Transverse colon (tissue), 4 donors: Measurements from ENCODE around the gene ISOC1. TPM values are rescaled to one million over a fixed set of nuclear protein-coding genes. Genes with fewer than 3 reads are reported as not detected.

ENCODE experiments used
- DNase-seq: peaks from one replicate; pipeline ENCODE4 v3.0.0-alpha.2; 2019
- H3K27ac ChIP-seq, 4 donors: fragments of 200-600 bp; sonication (generic); 2 replicates each; pipeline ENCODE4 v1.5.1; 2016 to 2018; ENCODE audit warnings: inconsistent platforms in 4 of 4
- H3K27me3 ChIP-seq: fragments of 200-600 bp; sonication (generic); 2 replicates; pipeline ENCODE4 v1.5.1; 2017; ENCODE audit warnings: inconsistent platforms
- H3K36me3 ChIP-seq, 4 donors: fragments of 200-600 bp; sonication (generic); 2 replicates each; pipeline ENCODE4 v1.5.1; 2017 to 2019; ENCODE audit warnings: inconsistent platforms in 4 of 4
- H3K4me1 ChIP-seq, 4 donors: fragments of 200-600 bp; sonication (generic); 2 replicates each; pipeline ENCODE4 v1.5.1; 2017 to 2020; ENCODE audit warnings: inconsistent platforms in 4 of 4
- H3K4me3 ChIP-seq, 4 donors: fragments of 200-600 bp; sonication (generic); 1 replicate in 1 of 4; 2 replicates in 3 of 4; pipeline versions ENCODE4 v1.5.1 to v1.6.1; 2017 to 2019; ENCODE audit warnings: inconsistent platforms in 4 of 4
- H3K9me3 ChIP-seq, 2 donors: fragments of 200-600 bp; sonication (generic); 2 replicates each; pipeline ENCODE4 v1.5.1; 2017 to 2019; ENCODE audit warnings: inconsistent platforms in 2 of 2
- CTCF ChIP-seq, 5 experiments: fragments of 200-600 bp in 3 of 5; fragments of 450-650 bp in 2 of 5; sonication (generic) in 3 of 5; IDR thresholded peaks; 1 replicate in 2 of 5; 2 replicates in 3 of 5; pipeline ENCODE4 v1.5.1; 2016 to 2017; ENCODE audit warnings: antibody characterized with exemption in 5 of 5, inconsistent platforms in 3 of 5, mild to moderate bottlenecking in 2 of 5, moderate library complexity in 1 of 5
- EP300 ChIP-seq: sonication (generic); formaldehyde crosslinking; IDR thresholded peaks from one replicate; pipeline ENCODE4 v1.6.1; 2017; ENCODE audit warnings: antibody characterized with exemption, low read depth
- POLR2A ChIP-seq: fragments of 450-650 bp; IDR thresholded peaks from one replicate; pipeline ENCODE4 v1.6.1; 2016; ENCODE audit warnings: antibody characterized with exemption, mild to moderate bottlenecking, moderate library complexity
- POLR2AphosphoS5 ChIP-seq, 3 donors: sonication (generic); formaldehyde crosslinking; IDR thresholded peaks; one replicate each; pipeline ENCODE4 v1.6.1; 2016; ENCODE audit warnings: antibody characterized with exemption in 3 of 3
- WGBS, 2 donors: methylation state at CpG; one replicate each; pipeline ENCODE4 v1.1.5; 2018; ENCODE audit warnings: low coverage in 1 of 2; 5-methylcytosine and 5-hydroxymethylcytosine counted together
- in situ Hi-C, 4 donors: fragments of 200-750 bp; cut with MboI; loops; one replicate each; pipeline versions ENCODE4 v1.15.0 to v1.15.1; 2017; ENCODE audit warnings: low sequenced_read_pairs in 3 of 4, low pct_ligation_motif_present in 1 of 4, low pct_unique_long_range_greater_than_20kb in 1 of 4
- intact Hi-C: fragments of 100-400 bp; cut with DNase I; formaldehyde crosslinking; loops from one replicate; pipeline ENCODE4 v1.15.1; 2023; ENCODE audit warnings: low total_unique reads
- total RNA-seq, 4 donors: library from RNA; depleted of rRNA; stranded (reverse); fragments of >200 nt; gene quantifications; one replicate each; pipeline ENCODE4 v1.1.0, GENCODE V29; 2016

ISOC1 gene
- total RNA-seq, 4 donors from 2014 or later, result 18.7 to 57.1 (median 32.7) TPM

- Histone ChIP-seq H3K4me1 (no peaks in the 10 kb centered on the region), H3K27ac (no peak overlapping the region), H3K4me3 (no peak overlapping the region), H3K27me3 (no peaks in the 10 kb centered on the region), H3K36me3 (no peaks in the 10 kb centered on the region), H3K9me3 (no peaks in the 10 kb centered on the region)
- DNase-seq, result no peak
- intact Hi-C loops, result no loop called here
- in situ Hi-C loops, result no loop called here
- TF ChIP-seq POLR2A (no peak), POLR2AphosphoS5 (IDR thresholded peaks at IDR 0.05) (no peak), CTCF (IDR thresholded peaks at IDR 0.05) (no peak), EP300 (no peak)
- WGBS, 2 donors, result 84 to 89% methylated on average over 2 of the region's 2 CpGs
These were observed 28.8 kb upstream of the ISOC1 start for GRCh38 chr5:129065721-129066120.

- intact Hi-C loops, result no loop called here
- no peak for DNase-seq
- Histone ChIP-seq H3K4me1 (no peaks in the 10 kb centered on the region), H3K27me3 (no peaks in the 10 kb centered on the region), H3K27ac (no peak overlapping the region), H3K4me3 (no peak overlapping the region), H3K9me3 (no peaks in the 10 kb centered on the region), H3K36me3 (no peaks in the 10 kb centered on the region)
- TF ChIP-seq CTCF (IDR thresholded peaks at IDR 0.05) (no peak), POLR2A (no peak), EP300 (no peak), POLR2AphosphoS5 (IDR thresholded peaks at IDR 0.05) (no peak)
- in situ Hi-C loops, result no loop called here
These were observed 26.8 kb upstream of the ISOC1 start for GRCh38 chr5:129067745-129068144.

DNA sequence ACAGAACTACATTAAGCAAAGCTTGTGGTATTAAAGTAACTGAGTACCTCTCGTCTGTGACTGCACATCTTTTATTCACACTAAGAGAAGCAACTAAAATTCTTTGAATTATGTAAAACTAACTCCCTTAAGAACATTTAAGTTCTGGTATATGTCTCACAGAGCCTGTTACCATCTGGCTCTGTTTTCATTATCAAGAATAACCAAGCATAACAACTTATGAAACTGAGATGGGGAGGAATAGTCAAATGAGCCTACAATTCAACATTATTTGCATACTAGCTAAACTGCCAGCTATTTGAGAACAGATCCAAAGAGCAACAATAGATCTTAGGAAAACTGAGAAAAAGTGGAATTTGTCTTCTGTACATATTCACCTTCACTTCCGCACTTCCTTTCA, 25.3 kb upstream of the ISOC1 start:
- Histone ChIP-seq H3K4me1 (no peaks in the 10 kb centered on the region), H3K27ac (no peak overlapping the region), H3K27me3 (no peaks in the 10 kb centered on the region), H3K4me3 (no peak overlapping the region), H3K36me3 (no peaks in the 10 kb centered on the region), H3K9me3 (no peaks in the 10 kb centered on the region)
- TF ChIP-seq CTCF (IDR thresholded peaks at IDR 0.05) (no peak), POLR2AphosphoS5 (IDR thresholded peaks at IDR 0.05) (no peak), EP300 (no peak), POLR2A (no peak)
- intact Hi-C loops, result no loop called here
- no peak for DNase-seq
- WGBS, 2 donors, result 84 to 94% methylated on average over 2 of the region's 2 CpGs
- in situ Hi-C loops, result no loop called here

DNA sequence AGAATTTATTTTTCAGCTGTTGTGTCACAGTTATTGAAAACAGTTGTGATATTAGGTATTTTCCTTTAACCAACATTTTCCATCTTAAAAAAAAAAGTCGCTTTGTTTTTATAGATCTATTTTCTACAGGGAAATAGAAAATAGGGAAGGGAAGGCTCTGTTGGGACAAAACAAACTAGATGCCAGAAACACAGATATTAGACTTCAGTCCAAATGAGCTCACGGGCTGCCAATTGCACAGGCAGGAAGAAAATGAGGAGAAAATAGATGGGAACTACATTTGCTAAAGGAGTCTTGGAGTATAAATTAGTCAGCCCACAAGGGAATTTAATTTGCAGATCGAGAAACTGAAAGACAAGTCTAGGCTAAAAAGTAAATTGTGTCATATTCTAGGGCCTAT, 21.4 kb upstream of the ISOC1 start:
- Histone ChIP-seq H3K36me3 (no peaks in the 10 kb centered on the region), H3K4me3 (no peak overlapping the region), H3K9me3 (no peaks in the 10 kb centered on the region), H3K27me3 (no peaks in the 10 kb centered on the region), H3K27ac (no peak overlapping the region), H3K4me1 (no peaks in the 10 kb centered on the region)
- WGBS, 2 donors, result 69 to 75% methylated on average over 3 of the region's 3 CpGs
- DNase-seq, result no peak
- intact Hi-C loops, result no loop called here
- TF ChIP-seq CTCF (IDR thresholded peaks at IDR 0.05) (no peak), EP300 (no peak), POLR2A (no peak), POLR2AphosphoS5 (IDR thresholded peaks at IDR 0.05) (no peak)
- in situ Hi-C loops, result no loop called here
